Retinal pigment epithelial cell (primary cell): ENCODE results near the gene RNASE12.
A peak's percentile ranks its signal among the peaks of the same experiment; 100 is the strongest.
"Not testable (repeated sequence)": the region's sequence is repeated elsewhere in the genome, so short reads cannot be mapped to it uniquely, and the experiment has no call there.

Experiments used
- DNase-seq: peaks from one replicate; pipeline ENCODE4 v3.0.0-alpha.2; 2010; ENCODE audit warnings: low read depth
- H3K4me3 ChIP-seq: 2 replicates; pipeline ENCODE4 v1.5.1; 2011; ENCODE audit warnings: mild to moderate bottlenecking, low read length, control low read depth, moderate library complexity
- TF ChIP-seq, protein P1 (sequence below): conservative IDR thresholded peaks from 2 replicates; pipeline ENCODE4 v1.5.1; 2011; ENCODE audit warnings: low read depth, low read length, control low read depth, inconsistent platforms

The RNASE12 gene

GRCh38 chr14:20620798-20621478, 29.8 kb upstream of the RNASE12 start:
- DNase-seq, result no peak
- TF ChIP-seq, protein P1, sequence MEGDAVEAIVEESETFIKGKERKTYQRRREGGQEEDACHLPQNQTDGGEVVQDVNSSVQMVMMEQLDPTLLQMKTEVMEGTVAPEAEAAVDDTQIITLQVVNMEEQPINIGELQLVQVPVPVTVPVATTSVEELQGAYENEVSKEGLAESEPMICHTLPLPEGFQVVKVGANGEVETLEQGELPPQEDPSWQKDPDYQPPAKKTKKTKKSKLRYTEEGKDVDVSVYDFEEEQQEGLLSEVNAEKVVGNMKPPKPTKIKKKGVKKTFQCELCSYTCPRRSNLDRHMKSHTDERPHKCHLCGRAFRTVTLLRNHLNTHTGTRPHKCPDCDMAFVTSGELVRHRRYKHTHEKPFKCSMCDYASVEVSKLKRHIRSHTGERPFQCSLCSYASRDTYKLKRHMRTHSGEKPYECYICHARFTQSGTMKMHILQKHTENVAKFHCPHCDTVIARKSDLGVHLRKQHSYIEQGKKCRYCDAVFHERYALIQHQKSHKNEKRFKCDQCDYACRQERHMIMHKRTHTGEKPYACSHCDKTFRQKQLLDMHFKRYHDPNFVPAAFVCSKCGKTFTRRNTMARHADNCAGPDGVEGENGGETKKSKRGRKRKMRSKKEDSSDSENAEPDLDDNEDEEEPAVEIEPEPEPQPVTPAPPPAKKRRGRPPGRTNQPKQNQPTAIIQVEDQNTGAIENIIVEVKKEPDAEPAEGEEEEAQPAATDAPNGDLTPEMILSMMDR, result no peak
- H3K4me3 ChIP-seq, result no peak overlapping the region

DNA sequence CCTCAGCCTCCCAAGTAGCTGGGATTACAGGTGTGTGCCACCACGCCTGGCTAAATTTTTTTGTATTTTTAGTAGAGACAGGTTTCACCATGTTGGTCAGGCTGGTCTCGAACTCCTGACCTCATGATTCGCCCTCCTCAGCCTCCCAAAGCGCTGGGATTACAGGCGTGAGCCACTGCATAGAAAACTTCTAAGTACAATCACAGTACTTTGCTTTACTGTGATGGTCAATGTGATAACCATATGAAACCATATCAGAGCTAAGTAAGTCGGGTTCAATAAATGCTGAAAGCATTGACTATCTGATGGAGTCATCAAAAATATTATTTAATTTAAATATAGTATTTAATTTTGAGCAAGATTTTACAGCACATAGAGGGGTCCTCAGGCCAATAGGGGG, 28.5 kb upstream of the RNASE12 start:
- H3K4me3 ChIP-seq, DNase-seq: not testable (repeated sequence)

- H3K4me3 ChIP-seq, result no peak overlapping the region
- DNase-seq, result no peak
- TF ChIP-seq, protein P1, result no peak
Measured at GRCh38 chr14:20618271-20618749, 27.1 kb upstream of the RNASE12 start.

DNA sequence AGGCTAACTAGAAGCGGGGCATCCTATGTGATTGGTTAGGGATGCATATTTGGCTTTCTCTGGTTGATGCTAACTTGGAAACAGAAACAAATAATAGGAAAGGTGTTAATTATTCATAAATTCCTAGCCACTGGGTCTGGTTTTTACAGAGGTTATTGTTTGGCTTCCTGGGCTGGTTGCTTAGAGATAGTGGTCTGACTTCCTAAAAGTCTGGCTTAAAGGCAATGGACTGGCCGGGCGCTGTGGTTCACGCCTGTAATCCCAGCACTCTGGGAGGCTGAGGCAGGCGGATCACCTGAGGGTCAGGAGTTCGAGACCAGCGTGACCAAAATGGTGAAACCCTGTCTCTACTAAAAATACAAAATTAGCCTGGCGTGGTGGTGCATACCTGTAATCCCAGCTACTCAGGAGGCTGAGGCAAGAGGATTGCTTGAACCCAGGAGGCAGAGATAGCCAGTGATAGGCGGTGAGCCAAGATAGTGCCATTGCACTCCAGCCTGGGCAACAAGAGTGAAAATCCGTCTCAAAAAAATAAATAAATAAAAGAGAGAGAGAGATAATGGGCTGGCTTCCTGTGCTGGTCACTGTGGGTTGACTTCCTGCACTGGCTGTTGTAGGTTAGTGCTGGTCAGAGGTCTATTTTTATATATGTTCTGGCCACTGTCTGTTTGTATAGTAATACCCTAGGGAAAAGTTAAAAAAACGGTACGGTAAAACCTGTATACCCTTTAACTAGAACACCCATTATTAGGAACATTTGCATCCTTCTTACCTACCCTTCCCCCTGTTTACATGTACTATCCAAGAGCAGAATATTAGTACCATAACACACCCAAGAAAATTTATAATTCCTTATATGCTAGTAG, 26.2 kb upstream of the RNASE12 start:
- no peak overlapping the region for H3K4me3 ChIP-seq
- no peak for DNase-seq
- TF ChIP-seq, protein P1, result no peak

DNA sequence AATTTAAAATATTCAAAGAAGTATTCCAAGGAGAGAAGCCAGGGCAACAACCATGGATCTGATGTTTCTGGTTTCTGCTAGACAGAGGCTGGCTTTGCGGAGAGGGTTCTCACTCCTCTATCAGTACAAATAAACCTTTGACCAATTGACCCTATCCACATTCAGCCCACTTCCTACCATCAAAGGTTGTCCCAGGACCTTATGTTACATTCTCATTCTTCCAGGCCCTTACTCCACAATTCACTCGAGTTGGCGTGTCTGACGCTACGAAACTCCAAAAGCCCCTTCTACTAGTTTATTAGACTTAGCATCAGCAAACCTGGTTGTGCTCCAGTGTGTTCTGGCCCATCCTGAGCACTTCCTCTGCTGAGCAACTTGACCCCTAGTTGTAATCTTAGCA, 24.8 kb upstream of the RNASE12 start:
- TF ChIP-seq, protein P1, result no peak
- H3K4me3 ChIP-seq, result no peak overlapping the region
- DNase-seq, result no peak

GRCh38 chr14:20614038-20614840, 23.1 kb upstream of the RNASE12 start:
- TF ChIP-seq, protein P1, result no peak
- peak overlapping the region; percentile 69 for H3K4me3 ChIP-seq
- DNase-seq, result no peak
